Astrocyte (in vitro differentiated cells and primary cell): Measurements from ENCODE around the gene NR5A1. TPM values are rescaled to one million over a fixed set of nuclear protein-coding genes. Genes with fewer than 3 reads are reported as not detected.

Experiments used
- DNase-seq: peaks from one replicate; pipeline ENCODE4 v3.0.0-alpha.2; 2010; ENCODE audit warnings: low read depth
- FAIRE-seq: peaks from 2 replicates; lab custom pipeline; 2011; peaks lifted over from hg19 to GRCh38; lab: Jason Lieb, UNC
- H2AFZ ChIP-seq: 2 replicates; pipeline ENCODE4 v1.6.0; 2012; ENCODE audit warnings: low read depth, low read length, inconsistent platforms
- H3K27ac ChIP-seq: 2 replicates; pipeline ENCODE4 v1.5.1; 2011; ENCODE audit warnings: low read depth, low read length, inconsistent platforms
- H3K27me3 ChIP-seq: 2 replicates; pipeline ENCODE4 v1.6.0; 2011; ENCODE audit warnings: low read length, inconsistent platforms; ENCODE audit not compliant: insufficient read depth
- H3K36me3 ChIP-seq: 2 replicates; pipeline ENCODE4 v1.5.1; 2011; ENCODE audit warnings: low read length, inconsistent platforms; ENCODE audit not compliant: insufficient read depth
- H3K4me1 ChIP-seq: 2 replicates; pipeline ENCODE4 v1.5.1; 2011; ENCODE audit warnings: low read length, inconsistent platforms; ENCODE audit not compliant: insufficient read depth
- H3K4me2 ChIP-seq: 2 replicates; pipeline ENCODE4 v1.6.0; 2012; ENCODE audit warnings: low read length, inconsistent platforms
- H3K4me3 ChIP-seq: 2 replicates; pipeline ENCODE4 v1.5.1; 2011; ENCODE audit warnings: low read depth, mild to moderate bottlenecking, low read length, inconsistent platforms; ENCODE audit not compliant: insufficient read depth
- H3K79me2 ChIP-seq: 2 replicates; pipeline ENCODE4 v1.6.0; 2012; ENCODE audit warnings: mild to moderate bottlenecking, low read length, inconsistent platforms; ENCODE audit not compliant: insufficient read depth
- H3K9ac ChIP-seq: 2 replicates; pipeline ENCODE4 v1.6.0; 2012; ENCODE audit warnings: mild to moderate bottlenecking, low read length, inconsistent platforms
- H3K9me3 ChIP-seq: 2 replicates; pipeline ENCODE4 v1.5.1; 2012; ENCODE audit warnings: low read depth, mild to moderate bottlenecking, low read length, inconsistent platforms; ENCODE audit not compliant: insufficient read depth
- H4K20me1 ChIP-seq: 2 replicates; pipeline ENCODE4 v1.6.0; 2012; ENCODE audit warnings: low read length, inconsistent platforms; ENCODE audit not compliant: insufficient read depth
- H3K27ac Mint-ChIP-seq: one replicate; pipeline ENCODE4 v1.8.0; 2021; ENCODE audit warnings: mild to moderate bottlenecking, mixed read lengths; ENCODE audit not compliant: unreplicated experiment
- H3K27me3 Mint-ChIP-seq: one replicate; pipeline ENCODE4 v1.8.0; 2021; ENCODE audit warnings: low read depth, mixed read lengths; ENCODE audit not compliant: unreplicated experiment
- H3K36me3 Mint-ChIP-seq: one replicate; pipeline ENCODE4 v1.8.0; 2021; ENCODE audit warnings: low read depth, mixed read lengths; ENCODE audit not compliant: unreplicated experiment
- H3K4me1 Mint-ChIP-seq: one replicate; pipeline ENCODE4 v1.8.0; 2021; ENCODE audit warnings: low read depth, mixed read lengths; ENCODE audit not compliant: unreplicated experiment
- H3K4me3 Mint-ChIP-seq: one replicate; pipeline ENCODE4 v1.8.0; 2021; ENCODE audit warnings: mild to moderate bottlenecking, moderate library complexity, mixed read lengths; ENCODE audit not compliant: unreplicated experiment
- H3K9me3 Mint-ChIP-seq: one replicate; pipeline ENCODE4 v1.8.0; 2021; ENCODE audit warnings: mild to moderate bottlenecking, mixed read lengths; ENCODE audit not compliant: unreplicated experiment
- EZH2 ChIP-seq: IDR thresholded peaks from 2 replicates; pipeline ENCODE4 v1.6.1; 2012; ENCODE audit warnings: mild to moderate bottlenecking, low read length, inconsistent platforms; ENCODE audit not compliant: insufficient read depth
- total RNA-seq: library from RNA; stranded (reverse); gene quantifications from 2 replicates; pipeline ENCODE4 v1.2.1, GENCODE V29; 2021
- TF ChIP-seq, protein P1 (sequence below): IDR thresholded peaks from 2 replicates; pipeline ENCODE4 v1.5.1; 2011; ENCODE audit warnings: low read depth, mild to moderate bottlenecking, inconsistent platforms, low read length, moderate library complexity; ENCODE audit not compliant: insufficient read depth

Gene NR5A1
- total RNA-seq, 1 donor from 2014 or later: not detected

DNA sequence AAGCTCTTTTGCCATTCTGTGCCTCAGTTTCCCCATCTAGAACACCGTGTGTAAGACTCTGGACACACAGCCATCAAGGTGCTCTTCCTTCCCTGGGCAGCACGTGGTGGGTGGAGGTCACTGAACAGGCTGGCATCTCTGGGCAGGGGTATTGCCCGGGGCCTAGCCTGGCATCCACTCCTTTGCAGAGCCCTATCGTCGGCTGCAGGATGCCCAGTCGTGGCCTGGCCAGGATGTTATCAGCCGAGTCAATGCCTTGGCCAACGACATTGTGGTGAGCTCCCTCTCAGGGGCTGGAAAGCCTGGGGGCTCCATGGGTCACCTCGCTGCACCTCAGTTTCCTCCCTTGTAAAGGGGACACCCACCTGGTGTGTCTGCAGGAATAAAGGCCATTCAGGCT lies 52.9 kb downstream of the NR5A1 start:
- DNase-seq (no peak), FAIRE-seq (no peak)
- Mint-ChIP-seq H3K4me3 (no peak overlapping the region), H3K36me3 (no peaks in the 10 kb centered on the region), H3K4me1 (no peaks in the 10 kb centered on the region), H3K27ac (no peak overlapping the region), H3K27me3 (peaks cover 56% of the 10 kb centered on the region), H3K9me3 (no peaks in the 10 kb centered on the region)
- Histone ChIP-seq H3K9ac (no peak overlapping the region), H3K27me3 (peaks cover 31% of the 10 kb centered on the region), H3K27ac (no peak overlapping the region), H3K4me2 (no peak overlapping the region), H3K4me3 (no peak overlapping the region), H2AFZ (no peak overlapping the region), H3K4me1 (peaks cover 8% of the 10 kb centered on the region), H4K20me1 (no peaks in the 10 kb centered on the region), H3K79me2 (no peaks in the 10 kb centered on the region), H3K36me3 (no peaks in the 10 kb centered on the region), H3K9me3 (peaks cover 2% of the 10 kb centered on the region)
- no peak for TF ChIP-seq EZH2
- TF ChIP-seq, protein P1, sequence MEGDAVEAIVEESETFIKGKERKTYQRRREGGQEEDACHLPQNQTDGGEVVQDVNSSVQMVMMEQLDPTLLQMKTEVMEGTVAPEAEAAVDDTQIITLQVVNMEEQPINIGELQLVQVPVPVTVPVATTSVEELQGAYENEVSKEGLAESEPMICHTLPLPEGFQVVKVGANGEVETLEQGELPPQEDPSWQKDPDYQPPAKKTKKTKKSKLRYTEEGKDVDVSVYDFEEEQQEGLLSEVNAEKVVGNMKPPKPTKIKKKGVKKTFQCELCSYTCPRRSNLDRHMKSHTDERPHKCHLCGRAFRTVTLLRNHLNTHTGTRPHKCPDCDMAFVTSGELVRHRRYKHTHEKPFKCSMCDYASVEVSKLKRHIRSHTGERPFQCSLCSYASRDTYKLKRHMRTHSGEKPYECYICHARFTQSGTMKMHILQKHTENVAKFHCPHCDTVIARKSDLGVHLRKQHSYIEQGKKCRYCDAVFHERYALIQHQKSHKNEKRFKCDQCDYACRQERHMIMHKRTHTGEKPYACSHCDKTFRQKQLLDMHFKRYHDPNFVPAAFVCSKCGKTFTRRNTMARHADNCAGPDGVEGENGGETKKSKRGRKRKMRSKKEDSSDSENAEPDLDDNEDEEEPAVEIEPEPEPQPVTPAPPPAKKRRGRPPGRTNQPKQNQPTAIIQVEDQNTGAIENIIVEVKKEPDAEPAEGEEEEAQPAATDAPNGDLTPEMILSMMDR: no peak

- no peak overlapping the region for H2AFZ ChIP-seq
- peaks cover 59% of the 10 kb centered on the region for H3K27me3 Mint-ChIP-seq
- H3K36me3 Mint-ChIP-seq: no peaks in the 10 kb centered on the region
- FAIRE-seq (no peak), DNase-seq (no peak)
- peaks cover 8% of the 10 kb centered on the region for H3K4me1 ChIP-seq
- no peak overlapping the region for H3K4me3 ChIP-seq
- no peak overlapping the region for H3K4me3 Mint-ChIP-seq
- no peak overlapping the region for H3K27ac Mint-ChIP-seq
- H3K27me3 ChIP-seq: peaks cover 31% of the 10 kb centered on the region
- H3K4me2 ChIP-seq: no peak overlapping the region
- H3K9me3 ChIP-seq: peaks cover 2% of the 10 kb centered on the region
- H4K20me1 ChIP-seq: no peaks in the 10 kb centered on the region
- H3K4me1 Mint-ChIP-seq: no peaks in the 10 kb centered on the region
- no peaks in the 10 kb centered on the region for H3K9me3 Mint-ChIP-seq
- peak; percentile 46 for TF ChIP-seq EZH2
- TF ChIP-seq, protein P1: no peak
- no peaks in the 10 kb centered on the region for H3K79me2 ChIP-seq
- no peak overlapping the region for H3K9ac ChIP-seq
- H3K36me3 ChIP-seq: no peaks in the 10 kb centered on the region
- no peak overlapping the region for H3K27ac ChIP-seq
Observed at GRCh38 chr9:124453586-124454191, 53.5 kb downstream of the NR5A1 start.

- no peak overlapping the region for H3K4me2 ChIP-seq
Observed at GRCh38 chr9:124452841-124453585, 54.2 kb downstream of the NR5A1 start.

More at GRCh38 chr9:124452841-124453585, 54.2 kb downstream of the NR5A1 start:
- Mint-ChIP-seq H3K4me3 (no peak overlapping the region), H3K27ac (no peak overlapping the region), H3K4me1 (no peaks in the 10 kb centered on the region), H3K36me3 (no peaks in the 10 kb centered on the region), H3K9me3 (peaks cover 2% of the 10 kb centered on the region), H3K27me3 (peaks cover 61% of the 10 kb centered on the region)
- peaks cover 31% of the 10 kb centered on the region for H3K27me3 ChIP-seq
- TF ChIP-seq EZH2: peak; percentile 89
- TF ChIP-seq, protein P1: no peak
- H3K27ac ChIP-seq: no peak overlapping the region
- no peaks in the 10 kb centered on the region for H4K20me1 ChIP-seq
- no peaks in the 10 kb centered on the region for H3K36me3 ChIP-seq
- DNase-seq: no peak
- no peaks in the 10 kb centered on the region for H3K79me2 ChIP-seq
- H3K4me1 ChIP-seq: peaks cover 8% of the 10 kb centered on the region
- FAIRE-seq: no peak
- H3K9me3 ChIP-seq: peaks cover 2% of the 10 kb centered on the region
- no peak overlapping the region for H3K9ac ChIP-seq
- H3K4me3 ChIP-seq: no peak overlapping the region
- no peak overlapping the region for H2AFZ ChIP-seq
